HCT116 (cell line): ENCODE measurements around the gene STARD8.

Experiments used
- CTCF ChIP-seq, 3 experiments: fragments of 200-600 bp in 1 of 3; sonication (generic) in 1 of 3; IDR thresholded peaks in 2 of 3; conservative IDR thresholded peaks in 1 of 3; 2 replicates each; pipeline ENCODE4 v1.5.1; 2012 to 2017; ENCODE audit warnings: low read depth in 2 of 3, low read length in 2 of 3, antibody characterized with exemption in 1 of 3, borderline replicate concordance in 1 of 3, control low read depth in 1 of 3, mild to moderate bottlenecking in 1 of 3, mixed read lengths in 1 of 3, mixed run types in 1 of 3, moderate library complexity in 1 of 3; ENCODE audit not compliant: insufficient read depth in 1 of 3
- REST ChIP-seq: IDR thresholded peaks from 2 replicates; pipeline ENCODE4 v1.6.1; 2012; ENCODE audit warnings: low read depth
- SIN3A ChIP-seq: IDR thresholded peaks from 2 replicates; pipeline ENCODE4 v1.6.1; 2012; ENCODE audit warnings: low read depth
- ZNF274 ChIP-seq: fragments of 200-500 bp; sonication (Bioruptor generic); IDR thresholded peaks from 2 replicates; pipeline ENCODE4 v1.6.1; 2014; ENCODE audit warnings: mild to moderate bottlenecking, low read depth, low read length, inconsistent platforms

GRCh38 chrX:68743754-68744153, 96.3 kb downstream of the STARD8 start:
- TF ChIP-seq CTCF (IDR thresholded peaks at IDR 0.05 in 2 of 3, conservative IDR thresholded peaks at IDR 0.05 in 1 of 3; ENCODE audit: borderline replicate concordance in 1 of 3, insufficient read depth in 1 of 3, low read depth in 2 of 3, low read length in 2 of 3) (no peak), REST (no peak), ZNF274 (no peak), SIN3A (no peak)
